Measurements from ENCODE around the gene KCNMB1.

- TF ChIP-seq POLR2A (IDR thresholded peaks at IDR 0.05) = no peak
- TF ChIP-seq CTCF (IDR thresholded peaks at IDR 0.05) = no peak
These were observed 23.3 kb downstream of the KCNMB1 start for GRCh38 chr5:170365831-170366230.
